A549 (cell line): ENCODE data around the gene SH3RF3.

Experiments used
- POLR2A ChIP-seq: IDR thresholded peaks from 2 replicates; pipeline ENCODE4 v1.6.1; 2012; ENCODE audit warnings: mild to moderate bottlenecking, low read length
- POLR2AphosphoS2 ChIP-seq: conservative IDR thresholded peaks from 2 replicates; pipeline ENCODE4 v1.6.1; 2012; ENCODE audit warnings: low read length, improper control_type of control experiment, inconsistent platforms
- TF ChIP-seq, protein P1 (sequence below): fragments of >200 bp; sonication (Bioruptor Twin); formaldehyde crosslinking; IDR thresholded peaks from 3 replicates; pipeline ENCODE4 v1.5.1; 2016

DNA sequence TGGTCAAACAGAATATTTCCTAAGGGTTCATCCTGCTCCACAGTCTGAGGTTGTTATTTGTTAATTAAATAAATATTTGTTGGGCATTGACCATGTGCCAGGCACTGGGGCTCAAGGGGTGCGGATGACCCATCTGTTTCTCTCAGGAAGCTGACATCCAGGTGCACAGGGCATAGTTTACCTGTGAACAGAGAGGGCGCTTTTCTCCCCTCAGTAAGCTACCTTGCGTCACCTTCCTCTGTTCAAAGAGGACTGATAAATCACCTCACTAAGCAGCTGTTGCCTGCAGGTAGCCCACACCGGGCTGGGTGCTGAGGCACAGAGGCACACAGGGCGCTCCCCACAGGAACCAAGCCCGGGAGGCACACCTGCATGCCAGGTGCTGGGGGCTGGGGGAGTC lies 41.6 kb downstream of the SH3RF3 start:
- TF ChIP-seq, protein P1, sequence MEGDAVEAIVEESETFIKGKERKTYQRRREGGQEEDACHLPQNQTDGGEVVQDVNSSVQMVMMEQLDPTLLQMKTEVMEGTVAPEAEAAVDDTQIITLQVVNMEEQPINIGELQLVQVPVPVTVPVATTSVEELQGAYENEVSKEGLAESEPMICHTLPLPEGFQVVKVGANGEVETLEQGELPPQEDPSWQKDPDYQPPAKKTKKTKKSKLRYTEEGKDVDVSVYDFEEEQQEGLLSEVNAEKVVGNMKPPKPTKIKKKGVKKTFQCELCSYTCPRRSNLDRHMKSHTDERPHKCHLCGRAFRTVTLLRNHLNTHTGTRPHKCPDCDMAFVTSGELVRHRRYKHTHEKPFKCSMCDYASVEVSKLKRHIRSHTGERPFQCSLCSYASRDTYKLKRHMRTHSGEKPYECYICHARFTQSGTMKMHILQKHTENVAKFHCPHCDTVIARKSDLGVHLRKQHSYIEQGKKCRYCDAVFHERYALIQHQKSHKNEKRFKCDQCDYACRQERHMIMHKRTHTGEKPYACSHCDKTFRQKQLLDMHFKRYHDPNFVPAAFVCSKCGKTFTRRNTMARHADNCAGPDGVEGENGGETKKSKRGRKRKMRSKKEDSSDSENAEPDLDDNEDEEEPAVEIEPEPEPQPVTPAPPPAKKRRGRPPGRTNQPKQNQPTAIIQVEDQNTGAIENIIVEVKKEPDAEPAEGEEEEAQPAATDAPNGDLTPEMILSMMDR, result no peak
- no peak for TF ChIP-seq POLR2A
- no peak for TF ChIP-seq POLR2AphosphoS2
